ENCODE results near the gene NR6A1. TPM values are rescaled to one million over a fixed set of nuclear protein-coding genes. Genes with fewer than 3 reads are reported as not detected.

NR6A1 gene
- total RNA-seq, 1 experiment from 2014 or later = 0.91 TPM

DNA sequence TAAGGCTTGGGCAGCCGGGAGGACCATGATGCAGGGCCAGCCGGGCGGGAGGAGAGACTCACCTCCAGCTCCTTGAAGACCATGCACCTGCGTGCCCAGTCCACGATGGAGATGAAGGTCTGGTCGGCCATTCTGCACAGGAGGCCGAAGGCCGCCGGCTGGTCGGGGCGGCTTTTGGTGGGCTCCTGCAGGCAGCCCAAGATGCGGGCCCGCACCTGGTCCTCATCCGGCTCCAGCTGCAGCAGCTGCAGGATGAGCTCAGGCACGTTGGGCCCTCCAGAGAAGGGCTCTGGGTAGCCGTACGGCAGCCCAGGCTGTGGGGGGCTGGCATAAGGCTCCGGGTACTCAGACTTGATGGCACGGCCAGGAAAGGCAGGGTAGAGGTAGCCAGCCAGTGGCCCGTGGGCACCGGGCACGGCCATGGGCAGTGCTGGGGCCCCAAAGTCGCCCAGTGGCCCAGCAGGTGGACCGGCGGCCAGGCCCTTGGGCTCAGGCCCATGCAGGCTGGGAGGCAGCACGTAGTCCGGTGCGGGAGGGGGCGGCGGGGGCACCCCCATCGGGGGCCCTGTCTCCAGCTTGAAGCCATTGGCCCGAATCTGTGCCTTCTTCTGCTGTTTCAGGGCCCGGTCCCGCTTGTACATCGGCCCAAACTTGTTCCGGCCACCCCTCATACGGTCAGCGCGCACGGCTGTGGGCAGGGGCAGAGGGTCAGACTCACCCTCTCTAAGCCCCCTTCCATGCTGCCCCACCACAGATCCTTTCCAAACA is 270.9 kb downstream of the NR6A1 start:
- TF ChIP-seq, protein P1, sequence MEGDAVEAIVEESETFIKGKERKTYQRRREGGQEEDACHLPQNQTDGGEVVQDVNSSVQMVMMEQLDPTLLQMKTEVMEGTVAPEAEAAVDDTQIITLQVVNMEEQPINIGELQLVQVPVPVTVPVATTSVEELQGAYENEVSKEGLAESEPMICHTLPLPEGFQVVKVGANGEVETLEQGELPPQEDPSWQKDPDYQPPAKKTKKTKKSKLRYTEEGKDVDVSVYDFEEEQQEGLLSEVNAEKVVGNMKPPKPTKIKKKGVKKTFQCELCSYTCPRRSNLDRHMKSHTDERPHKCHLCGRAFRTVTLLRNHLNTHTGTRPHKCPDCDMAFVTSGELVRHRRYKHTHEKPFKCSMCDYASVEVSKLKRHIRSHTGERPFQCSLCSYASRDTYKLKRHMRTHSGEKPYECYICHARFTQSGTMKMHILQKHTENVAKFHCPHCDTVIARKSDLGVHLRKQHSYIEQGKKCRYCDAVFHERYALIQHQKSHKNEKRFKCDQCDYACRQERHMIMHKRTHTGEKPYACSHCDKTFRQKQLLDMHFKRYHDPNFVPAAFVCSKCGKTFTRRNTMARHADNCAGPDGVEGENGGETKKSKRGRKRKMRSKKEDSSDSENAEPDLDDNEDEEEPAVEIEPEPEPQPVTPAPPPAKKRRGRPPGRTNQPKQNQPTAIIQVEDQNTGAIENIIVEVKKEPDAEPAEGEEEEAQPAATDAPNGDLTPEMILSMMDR (IDR thresholded peaks at IDR 0.05; ENCODE audit: unreplicated experiment) = no peak
- CTCF ChIA-PET = interaction anchor here (0.6 to 1.2 kb wide), 2 partner anchors 20 to 84 kb away, joined by 3 read pairs; no protein-coding TSS in a partner anchor
- intact Hi-C loops (cut with micrococcal nuclease) = no loop called here

DNA sequence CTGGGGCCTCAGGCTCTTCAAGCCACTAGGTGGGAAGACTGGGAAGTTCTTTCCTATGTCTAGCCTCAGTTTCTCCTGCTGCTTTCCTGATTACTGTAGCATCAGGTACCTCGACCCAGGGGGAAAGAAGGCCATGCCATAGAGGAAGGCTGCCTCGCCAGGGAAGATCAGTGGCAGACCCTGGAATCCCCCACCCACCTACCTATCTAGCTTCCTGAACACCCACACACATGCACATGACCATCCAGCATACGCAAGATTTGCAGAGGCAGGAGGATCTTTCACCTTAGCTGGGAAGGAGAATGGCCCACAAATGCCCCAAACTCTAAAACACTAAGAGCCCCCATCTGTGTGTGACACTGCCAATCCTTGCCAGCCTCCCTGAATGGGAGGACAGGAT is 271.9 kb downstream of the NR6A1 start:
- Mint-ChIP-seq H3K4me3 (ENCODE audit: unreplicated experiment) (no peak overlapping the region), H3K27me3 (ENCODE audit: insufficient read depth, unreplicated experiment) (peaks cover 33% of the 10 kb centered on the region), H3K4me1 (ENCODE audit: insufficient read depth, unreplicated experiment) (peaks cover 6% of the 10 kb centered on the region), H3K9me3 (ENCODE audit: unreplicated experiment) (no peaks in the 10 kb centered on the region), H3K36me3 (ENCODE audit: insufficient read depth, unreplicated experiment) (no peaks in the 10 kb centered on the region), H3K27ac (ENCODE audit: low read depth, unreplicated experiment) (no peak overlapping the region)
- TF ChIP-seq, protein P1 (IDR thresholded peaks at IDR 0.05; ENCODE audit: unreplicated experiment) = no peak
- DNase-seq (ENCODE audit: unreplicated experiment) = no peak
- intact Hi-C loops (cut with micrococcal nuclease) = no loop called here
- ChIA-PET CTCF (interaction anchor here (0.7 to 1.2 kb wide), 2 partner anchors 19 to 120 kb away, joined by 3 read pairs; no protein-coding TSS in a partner anchor), POLR2A (interaction anchor here (0.7 kb wide), 1 partner anchor 414 kb away, joined by 3 read pairs; no protein-coding TSS in a partner anchor)
- BruUV-seq (replicated peaks) = no TSS peak

More for the DNA sequence above, 270.9 kb downstream of the NR6A1 start:
- no peak overlapping the region for H3K4me3 Mint-ChIP-seq (ENCODE audit: unreplicated experiment)
- H3K27ac Mint-ChIP-seq (ENCODE audit: low read depth, unreplicated experiment) = no peak overlapping the region
- H3K9me3 Mint-ChIP-seq (ENCODE audit: unreplicated experiment) = no peaks in the 10 kb centered on the region
- no peak for DNase-seq (ENCODE audit: unreplicated experiment)
- BruUV-seq (replicated peaks) = no TSS peak
- POLR2A ChIA-PET = interaction anchor here (0.7 kb wide), 1 partner anchor 415 kb away, joined by 3 read pairs; no protein-coding TSS in a partner anchor
- H3K27me3 Mint-ChIP-seq (ENCODE audit: insufficient read depth, unreplicated experiment) = peaks cover 41% of the 10 kb centered on the region
- no peaks in the 10 kb centered on the region for H3K36me3 Mint-ChIP-seq (ENCODE audit: insufficient read depth, unreplicated experiment)
- peaks cover 6% of the 10 kb centered on the region for H3K4me1 Mint-ChIP-seq (ENCODE audit: insufficient read depth, unreplicated experiment)

DNA sequence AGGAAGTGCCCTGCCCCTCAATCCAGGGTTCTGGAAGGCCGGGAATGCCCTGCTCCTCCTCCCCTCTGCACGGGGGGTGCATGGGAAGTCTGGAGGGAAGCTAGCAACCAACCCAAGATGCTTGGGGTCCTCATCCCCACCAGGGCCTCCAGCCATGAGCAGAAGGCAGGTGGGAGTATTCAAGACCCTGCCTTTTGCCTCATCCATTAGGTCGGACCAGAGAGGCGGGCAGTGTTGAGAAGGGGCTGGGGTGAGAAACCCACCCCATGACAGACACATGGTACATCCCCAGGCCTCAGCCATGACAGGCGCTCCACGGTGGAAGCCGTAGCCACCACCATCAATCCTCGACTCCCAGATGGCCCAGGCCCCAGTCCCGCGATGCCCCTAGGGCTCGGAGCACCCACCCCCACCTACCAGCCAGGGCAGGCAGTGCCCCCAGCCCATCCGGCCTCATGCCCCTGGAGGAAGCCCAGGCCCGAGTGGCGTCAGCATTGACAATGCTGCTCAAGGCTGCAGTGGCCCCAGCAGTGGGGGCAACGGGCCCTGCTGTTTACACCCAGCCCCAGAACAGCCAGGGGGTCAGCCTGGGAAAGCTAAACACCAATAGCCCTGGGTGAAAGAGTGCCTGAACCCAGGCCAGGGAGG is 272.5 kb downstream of the NR6A1 start:
- Mint-ChIP-seq H3K27me3 (ENCODE audit: insufficient read depth, unreplicated experiment) (peaks cover 28% of the 10 kb centered on the region), H3K9me3 (ENCODE audit: unreplicated experiment) (no peaks in the 10 kb centered on the region), H3K4me1 (ENCODE audit: insufficient read depth, unreplicated experiment) (peaks cover under 1% of the 10 kb centered on the region), H3K36me3 (ENCODE audit: insufficient read depth, unreplicated experiment) (no peaks in the 10 kb centered on the region), H3K27ac (ENCODE audit: low read depth, unreplicated experiment) (no peak overlapping the region), H3K4me3 (ENCODE audit: unreplicated experiment) (no peak overlapping the region)
- DNase-seq (ENCODE audit: unreplicated experiment) = no peak
- no TSS peak for BruUV-seq (replicated peaks)
- ChIA-PET CTCF (interaction anchor here (0.7 to 1.2 kb wide), 2 partner anchors 18 to 119 kb away, joined by 3 read pairs; no protein-coding TSS in a partner anchor), POLR2A (no interaction called here)
- intact Hi-C loops (cut with micrococcal nuclease) = no loop called here
- TF ChIP-seq, protein P1 (IDR thresholded peaks at IDR 0.05; ENCODE audit: unreplicated experiment) = no peak

DNA sequence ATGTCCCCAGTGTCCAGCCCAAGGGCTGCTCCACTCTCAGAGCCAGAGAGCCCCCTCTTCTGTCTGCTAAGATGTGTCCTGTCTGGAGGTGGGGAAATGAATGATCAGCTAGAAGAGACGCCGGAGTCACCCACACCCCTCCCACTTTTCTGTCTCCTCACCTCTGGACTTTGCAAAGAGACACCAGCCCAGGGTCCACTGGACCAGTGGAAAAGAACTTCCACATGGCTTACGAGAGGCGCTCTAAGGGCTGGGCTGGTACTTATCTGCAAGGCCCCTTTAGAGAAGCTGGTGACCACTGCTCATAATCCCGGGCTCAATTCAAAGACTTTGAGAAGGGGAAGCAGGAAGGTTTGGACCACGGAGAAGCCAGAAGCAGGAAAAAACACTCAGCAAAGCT is 273.1 kb downstream of the NR6A1 start:
- TF ChIP-seq, protein P1 (IDR thresholded peaks at IDR 0.05; ENCODE audit: unreplicated experiment) = no peak
- POLR2A ChIA-PET = interaction anchor here (0.9 kb wide), 1 partner anchor 14 kb away, joined by 4 read pairs; no protein-coding TSS in a partner anchor
- no peaks in the 10 kb centered on the region for H3K4me1 Mint-ChIP-seq (ENCODE audit: insufficient read depth, unreplicated experiment)
- peaks cover 24% of the 10 kb centered on the region for H3K27me3 Mint-ChIP-seq (ENCODE audit: insufficient read depth, unreplicated experiment)
- no peak for DNase-seq (ENCODE audit: unreplicated experiment)
- no peaks in the 10 kb centered on the region for H3K36me3 Mint-ChIP-seq (ENCODE audit: insufficient read depth, unreplicated experiment)
- intact Hi-C loops (cut with micrococcal nuclease) = no loop called here
- no peaks in the 10 kb centered on the region for H3K9me3 Mint-ChIP-seq (ENCODE audit: unreplicated experiment)
- no peak overlapping the region for H3K27ac Mint-ChIP-seq (ENCODE audit: low read depth, unreplicated experiment)
- BruUV-seq (replicated peaks) = no TSS peak
- CTCF ChIA-PET = no interaction called here
- no peak overlapping the region for H3K4me3 Mint-ChIP-seq (ENCODE audit: unreplicated experiment)
